GM19328 (cell line): Measurements from ENCODE around the gene PAQR5.

Experiments used
- ATAC-seq: cut with Tn5 transposase; IDR thresholded peaks from one replicate; pipeline ENCODE4 v1.9.1; 2021; ENCODE audit warnings: mild to moderate bottlenecking, moderate library complexity; ENCODE audit not compliant: unreplicated experiment

PAQR5 gene

DNA sequence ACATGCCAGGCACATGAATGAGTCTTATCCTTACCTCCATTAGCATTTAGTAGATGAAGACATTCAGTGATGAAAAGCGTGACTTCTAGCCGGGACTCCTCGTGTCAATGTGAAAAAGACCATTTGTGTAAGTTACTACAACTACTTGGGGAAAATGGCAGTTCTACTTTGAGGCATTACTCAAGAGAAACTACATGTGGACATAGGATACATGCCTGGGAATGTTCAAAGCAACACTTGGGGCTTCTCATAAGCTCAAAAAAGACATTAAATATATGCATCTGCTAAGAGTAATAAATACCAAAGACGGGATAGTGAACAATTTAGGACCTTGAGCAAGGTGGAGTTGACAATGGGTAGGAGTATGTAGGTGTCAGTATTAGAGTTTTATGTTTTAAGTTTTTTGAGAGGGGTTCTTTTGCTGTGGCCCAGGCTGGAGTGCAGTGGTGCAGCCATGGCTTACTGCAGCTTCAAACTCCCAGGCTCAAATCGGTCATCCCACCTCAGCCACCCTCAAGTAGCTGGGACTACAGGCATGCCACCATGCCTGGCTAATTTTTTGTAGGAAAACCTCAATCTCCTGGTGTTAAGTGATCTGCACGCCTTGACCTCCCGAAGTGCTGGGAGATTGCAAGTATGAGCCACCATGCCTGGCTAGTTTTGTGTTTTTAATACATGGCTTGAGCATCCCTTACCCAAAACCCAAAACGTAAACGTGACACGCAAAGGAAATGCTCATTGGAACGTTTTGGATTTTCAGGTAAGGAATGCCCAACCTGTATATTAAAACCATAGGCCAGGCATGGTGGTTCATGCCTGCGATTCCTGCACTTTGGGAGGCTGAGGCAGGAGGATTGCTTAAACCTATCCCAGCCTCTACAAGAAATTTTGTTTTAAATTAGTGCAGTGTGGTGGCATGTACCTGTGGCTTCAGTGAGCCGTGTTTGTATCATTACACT lies 157.8 kb downstream of the PAQR5 start:
- no peak for ATAC-seq
